ENCODE data around the gene SOX5. TPM values are rescaled to one million over a fixed set of nuclear protein-coding genes. Genes with fewer than 3 reads are reported as not detected.

SOX5 gene
- polyA plus RNA-seq, 1 of the 3 experiments (the other 2 are of a cell fraction) = 0.21 TPM

- TF ChIP-seq EZH2phosphoT487 (IDR thresholded peaks at IDR 0.05; ENCODE audit: borderline replicate concordance, low read depth) (no peak), RXRA (IDR thresholded peaks at IDR 0.05; ENCODE audit: borderline replicate concordance, low read depth) (no peak)
Observed at GRCh38 chr12:23950210-23950774, 822 bp upstream of the SOX5 start (continued).

DNA sequence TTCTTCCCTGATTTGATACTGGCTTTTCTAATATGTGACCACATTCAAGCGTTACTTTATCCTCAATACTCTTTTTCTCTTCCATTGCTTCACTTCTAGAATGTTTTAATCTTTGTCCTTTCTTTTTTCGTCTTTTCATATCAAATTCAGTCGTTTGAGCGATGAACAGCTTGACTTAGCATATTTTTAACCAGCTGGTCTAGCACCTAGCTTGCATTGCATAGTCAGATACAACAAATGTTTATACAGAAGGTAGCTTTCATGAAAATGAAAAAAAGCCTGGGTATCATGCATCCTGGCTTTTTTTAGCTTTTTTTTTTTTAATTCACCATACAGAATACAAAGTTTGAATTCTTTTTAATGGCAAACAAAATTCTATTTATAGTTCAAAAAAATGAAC lies 1.2 kb downstream of the SOX5 start:
- no peak for TF ChIP-seq JUND (IDR thresholded peaks at IDR 0.05)
- TF ChIP-seq GATA2 (CRISPR knock-in tag; IDR thresholded peaks at IDR 0.05) = no peak
- no peak for TF ChIP-seq TEAD4 (IDR thresholded peaks at IDR 0.05; ENCODE audit: borderline replicate concordance, insufficient read depth)
- TF ChIP-seq EP300 (IDR thresholded peaks at IDR 0.05; ENCODE audit: borderline replicate concordance in 1 of 2, low read depth in 1 of 2, low read length in 1 of 2) = no peak
- no peak for TF ChIP-seq MEF2A (IDR thresholded peaks at IDR 0.05; ENCODE audit: borderline replicate concordance, low read depth)
- TF ChIP-seq, protein P1, sequence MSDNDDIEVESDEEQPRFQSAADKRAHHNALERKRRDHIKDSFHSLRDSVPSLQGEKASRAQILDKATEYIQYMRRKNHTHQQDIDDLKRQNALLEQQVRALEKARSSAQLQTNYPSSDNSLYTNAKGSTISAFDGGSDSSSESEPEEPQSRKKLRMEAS (IDR thresholded peaks at IDR 0.05; ENCODE audit: low read depth) = no peak
- TF ChIP-seq RAD21 (IDR thresholded peaks at IDR 0.05; ENCODE audit: low read length) = no peak
- TF ChIP-seq FOXM1 (IDR thresholded peaks at IDR 0.05; ENCODE audit: low read depth) = no peak
- no peak for TF ChIP-seq SMC3 (IDR thresholded peaks at IDR 0.05; ENCODE audit: low read depth, low read length)
- no peak for TF ChIP-seq IRF3 (IDR thresholded peaks at IDR 0.05; ENCODE audit: low read depth, low read length)
- no peak for TF ChIP-seq FOSL2 (IDR thresholded peaks at IDR 0.05; ENCODE audit: borderline replicate concordance, low read depth)
- no peak for TF ChIP-seq NRF1 (IDR thresholded peaks at IDR 0.05; ENCODE audit: low read depth, low read length)
- no peak for TF ChIP-seq POLR2AphosphoS5 (IDR thresholded peaks at IDR 0.05; ENCODE audit: low read depth, low read length)
- TF ChIP-seq EZH2phosphoT487 (IDR thresholded peaks at IDR 0.05; ENCODE audit: borderline replicate concordance, low read depth) = no peak
- TF ChIP-seq, protein P2, sequence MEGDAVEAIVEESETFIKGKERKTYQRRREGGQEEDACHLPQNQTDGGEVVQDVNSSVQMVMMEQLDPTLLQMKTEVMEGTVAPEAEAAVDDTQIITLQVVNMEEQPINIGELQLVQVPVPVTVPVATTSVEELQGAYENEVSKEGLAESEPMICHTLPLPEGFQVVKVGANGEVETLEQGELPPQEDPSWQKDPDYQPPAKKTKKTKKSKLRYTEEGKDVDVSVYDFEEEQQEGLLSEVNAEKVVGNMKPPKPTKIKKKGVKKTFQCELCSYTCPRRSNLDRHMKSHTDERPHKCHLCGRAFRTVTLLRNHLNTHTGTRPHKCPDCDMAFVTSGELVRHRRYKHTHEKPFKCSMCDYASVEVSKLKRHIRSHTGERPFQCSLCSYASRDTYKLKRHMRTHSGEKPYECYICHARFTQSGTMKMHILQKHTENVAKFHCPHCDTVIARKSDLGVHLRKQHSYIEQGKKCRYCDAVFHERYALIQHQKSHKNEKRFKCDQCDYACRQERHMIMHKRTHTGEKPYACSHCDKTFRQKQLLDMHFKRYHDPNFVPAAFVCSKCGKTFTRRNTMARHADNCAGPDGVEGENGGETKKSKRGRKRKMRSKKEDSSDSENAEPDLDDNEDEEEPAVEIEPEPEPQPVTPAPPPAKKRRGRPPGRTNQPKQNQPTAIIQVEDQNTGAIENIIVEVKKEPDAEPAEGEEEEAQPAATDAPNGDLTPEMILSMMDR (IDR thresholded peaks at IDR 0.05) = no peak
- no peak for TF ChIP-seq GABPA (IDR thresholded peaks at IDR 0.05; ENCODE audit: low read depth)
- TF ChIP-seq, protein P3, sequence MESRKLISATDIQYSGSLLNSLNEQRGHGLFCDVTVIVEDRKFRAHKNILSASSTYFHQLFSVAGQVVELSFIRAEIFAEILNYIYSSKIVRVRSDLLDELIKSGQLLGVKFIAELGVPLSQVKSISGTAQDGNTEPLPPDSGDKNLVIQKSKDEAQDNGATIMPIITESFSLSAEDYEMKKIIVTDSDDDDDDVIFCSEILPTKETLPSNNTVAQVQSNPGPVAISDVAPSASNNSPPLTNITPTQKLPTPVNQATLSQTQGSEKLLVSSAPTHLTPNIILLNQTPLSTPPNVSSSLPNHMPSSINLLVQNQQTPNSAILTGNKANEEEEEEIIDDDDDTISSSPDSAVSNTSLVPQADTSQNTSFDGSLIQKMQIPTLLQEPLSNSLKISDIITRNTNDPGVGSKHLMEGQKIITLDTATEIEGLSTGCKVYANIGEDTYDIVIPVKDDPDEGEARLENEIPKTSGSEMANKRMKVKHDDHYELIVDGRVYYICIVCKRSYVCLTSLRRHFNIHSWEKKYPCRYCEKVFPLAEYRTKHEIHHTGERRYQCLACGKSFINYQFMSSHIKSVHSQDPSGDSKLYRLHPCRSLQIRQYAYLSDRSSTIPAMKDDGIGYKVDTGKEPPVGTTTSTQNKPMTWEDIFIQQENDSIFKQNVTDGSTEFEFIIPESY (IDR thresholded peaks at IDR 0.05; ENCODE audit: borderline replicate concordance, low read depth) = no peak
- no peak for TF ChIP-seq RCOR1 (IDR thresholded peaks at IDR 0.05; ENCODE audit: low read length)
- Histone ChIP-seq H3K27ac (ENCODE audit: low read depth in 2 of 2, low read length in 1 of 2) (no peak overlapping the region), H3F3A (replicated peaks; ENCODE audit: insufficient read depth) (no peaks in the 10 kb centered on the region), H3K9me2 (no peaks in the 10 kb centered on the region), H4K20me1 (ENCODE audit: insufficient read depth) (no peaks in the 10 kb centered on the region), H3K4me2 (no peak overlapping the region), H3K4me3 (ENCODE audit: low read depth in 2 of 2, low read length in 1 of 2) (no peak overlapping the region), H3K4me1 (ENCODE audit: control insufficient read depth in 1 of 2, insufficient read depth in 2 of 2, low read depth in 1 of 2, low read length in 1 of 2) (peaks cover 0 to 5% of the 10 kb centered on the region in 2 experiments; a peak in 2 of 4 replicates), H3K9me3 (no peaks in the 10 kb centered on the region), H3K79me2 (ENCODE audit: insufficient read depth) (no peaks in the 10 kb centered on the region), H3K9ac (no peak overlapping the region), H3K27me3 (ENCODE audit: insufficient read depth) (peaks cover 12% of the 10 kb centered on the region), H3K36me3 (replicated peaks in 1 of 2; ENCODE audit: control insufficient read depth in 1 of 2, insufficient read depth in 2 of 2, low read length in 1 of 2) (no peaks in the 10 kb centered on the region), H2AFZ (ENCODE audit: low read depth) (no peak overlapping the region)
- ChIA-PET CTCF (interaction anchor here (1.2 to 1.8 kb wide), 3 partner anchors 11 to 25 kb away, joined by 4 to 7 read pairs (median 4); no protein-coding TSS in a partner anchor), POLR2A (no interaction called here)
- WGBS (ENCODE audit: low lambda C conversion rate) = 80% methylated on average over 4 of the region's 4 CpGs
- DNase-seq = no peak

All from SK-N-SH (cell line).